ENCODE measurements around the gene CIB1.

The CIB1 gene

GRCh38 chr15:90239371-90239770 is 5.6 kb upstream of the CIB1 start:
- no peak for DNase-seq

GRCh38 chr15:90234096-90234988 is 601 bp upstream of the CIB1 start, which contains the start of gene GDPGP1:
GDPGP1 (plus strand) TSS chr15:90234209; CDS start chr15:90240909, 6,700 bp downstream.
- DNase-seq, result peak; percentile 61

- no peak for DNase-seq
These were observed 777 bp downstream of the CIB1 start for GRCh38 chr15:90232941-90233386.

DNA sequence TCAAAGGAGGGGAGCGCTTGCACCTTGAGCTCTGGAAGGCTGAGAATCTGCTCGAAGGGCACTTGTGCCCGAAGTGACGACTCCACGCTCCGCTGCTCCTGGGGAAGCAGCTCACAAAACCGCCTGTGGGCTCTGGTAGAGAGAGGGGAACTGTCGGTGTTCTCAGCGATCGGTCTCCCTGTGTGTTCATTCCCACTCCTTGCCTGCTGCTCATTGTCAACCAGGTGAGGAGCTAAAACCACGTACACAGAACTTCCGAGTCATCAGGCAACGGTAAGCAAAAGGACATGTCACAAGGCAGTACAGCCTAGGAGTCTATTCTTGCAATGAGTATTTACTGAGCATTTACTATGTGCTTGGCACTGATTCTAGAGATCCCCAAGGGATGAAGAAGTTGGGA is 1.5 kb downstream of the CIB1 start:
- no peak for DNase-seq

- no peak for DNase-seq
These were observed 2.4 kb downstream of the CIB1 start for GRCh38 chr15:90231028-90232017.

DNA sequence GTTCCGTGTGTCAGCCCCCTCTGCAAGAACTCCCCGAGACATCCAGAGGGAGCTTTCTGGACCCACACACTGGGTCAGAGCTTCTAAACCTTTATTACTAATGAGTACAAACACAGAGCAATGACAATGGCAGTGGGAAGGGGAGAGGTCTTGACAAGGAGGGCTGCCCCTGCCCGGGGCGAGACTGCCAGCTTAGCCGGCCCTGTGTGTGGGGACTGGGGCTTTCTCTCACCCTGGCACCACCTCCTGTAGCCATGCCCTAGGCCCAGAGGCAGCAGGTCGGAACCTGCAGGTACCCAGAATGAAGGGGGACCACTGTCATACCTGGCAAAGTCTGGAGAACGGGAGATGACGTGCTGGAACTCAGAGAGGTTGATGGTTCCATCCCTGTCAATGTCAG is 3.1 kb downstream of the CIB1 start:
- no peak for DNase-seq

DNA sequence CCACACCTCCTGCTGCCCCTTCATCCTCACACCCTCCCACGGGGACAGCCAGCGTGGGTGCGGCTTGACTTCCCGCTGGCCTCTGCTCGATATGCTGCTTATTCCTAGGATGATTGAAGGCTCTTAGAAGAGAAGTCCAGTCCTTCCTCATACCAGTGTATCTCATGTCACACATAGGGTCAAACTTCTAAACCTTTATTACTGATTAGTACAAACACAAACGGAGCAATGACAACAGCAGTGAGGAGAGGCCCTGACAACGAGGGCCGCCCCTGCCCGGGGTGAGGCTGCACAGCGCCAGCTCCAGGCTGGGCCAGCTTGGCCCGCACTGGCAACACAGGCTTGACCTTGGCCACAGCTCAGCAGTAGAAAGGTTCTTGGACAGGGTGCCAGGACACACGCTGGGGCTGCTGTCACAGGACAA is 3.7 kb downstream of the CIB1 start:
- no peak for DNase-seq

DNA sequence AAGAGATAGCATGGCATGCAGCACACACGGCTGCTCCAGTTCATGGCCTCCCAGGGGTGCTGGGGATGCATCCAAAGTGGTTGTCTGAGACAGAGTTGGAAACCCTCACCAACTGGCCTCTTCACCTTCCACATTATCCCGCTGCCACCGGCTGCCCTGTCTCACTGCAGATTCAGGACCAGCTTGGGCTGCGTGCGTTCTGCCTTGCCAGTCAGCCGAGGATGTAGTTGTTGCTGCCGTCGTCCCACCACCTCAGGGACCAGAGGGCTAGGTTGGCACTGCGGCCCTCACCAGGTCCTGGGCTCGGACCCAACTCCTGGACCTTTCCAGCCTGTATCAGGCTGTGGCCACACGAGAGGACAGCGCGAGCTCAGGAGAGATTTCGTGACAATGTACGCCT is 4.8 kb downstream of the CIB1 start:
- no peak for DNase-seq

DNA sequence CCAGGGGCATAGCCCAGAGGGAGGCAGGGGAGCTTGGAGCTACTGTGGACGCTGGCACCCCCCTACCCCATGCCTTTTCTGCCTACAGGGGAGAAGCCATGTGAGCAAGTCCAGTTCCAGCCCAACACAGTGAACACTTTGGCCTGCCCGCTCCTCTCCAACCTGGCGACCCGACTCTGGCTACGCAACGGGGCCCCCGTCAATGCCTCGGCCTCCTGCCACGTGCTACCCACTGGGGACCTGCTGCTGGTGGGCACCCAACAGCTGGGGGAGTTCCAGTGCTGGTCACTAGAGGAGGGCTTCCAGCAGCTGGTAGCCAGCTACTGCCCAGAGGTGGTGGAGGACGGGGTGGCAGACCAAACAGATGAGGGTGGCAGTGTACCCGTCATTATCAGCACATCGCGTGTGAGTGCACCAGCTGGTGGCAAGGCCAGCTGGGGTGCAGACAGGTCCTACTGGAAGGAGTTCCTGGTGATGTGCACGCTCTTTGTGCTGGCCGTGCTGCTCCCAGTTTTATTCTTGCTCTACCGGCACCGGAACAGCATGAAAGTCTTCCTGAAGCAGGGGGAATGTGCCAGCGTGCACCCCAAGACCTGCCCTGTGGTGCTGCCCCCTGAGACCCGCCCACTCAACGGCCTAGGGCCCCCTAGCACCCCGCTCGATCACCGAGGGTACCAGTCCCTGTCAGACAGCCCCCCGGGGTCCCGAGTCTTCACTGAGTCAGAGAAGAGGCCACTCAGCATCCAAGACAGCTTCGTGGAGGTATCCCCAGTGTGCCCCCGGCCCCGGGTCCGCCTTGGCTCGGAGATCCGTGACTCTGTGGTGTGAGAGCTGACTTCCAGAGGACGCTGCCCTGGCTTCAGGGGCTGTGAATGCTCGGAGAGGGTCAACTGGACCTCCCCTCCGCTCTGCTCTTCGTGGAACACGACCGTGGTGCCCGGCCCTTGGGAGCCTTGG is 5.6 kb downstream of the CIB1 start:
- no peak for DNase-seq

GRCh38 chr15:90227336-90227735 is 6.4 kb downstream of the CIB1 start:
- no peak for DNase-seq

DNA sequence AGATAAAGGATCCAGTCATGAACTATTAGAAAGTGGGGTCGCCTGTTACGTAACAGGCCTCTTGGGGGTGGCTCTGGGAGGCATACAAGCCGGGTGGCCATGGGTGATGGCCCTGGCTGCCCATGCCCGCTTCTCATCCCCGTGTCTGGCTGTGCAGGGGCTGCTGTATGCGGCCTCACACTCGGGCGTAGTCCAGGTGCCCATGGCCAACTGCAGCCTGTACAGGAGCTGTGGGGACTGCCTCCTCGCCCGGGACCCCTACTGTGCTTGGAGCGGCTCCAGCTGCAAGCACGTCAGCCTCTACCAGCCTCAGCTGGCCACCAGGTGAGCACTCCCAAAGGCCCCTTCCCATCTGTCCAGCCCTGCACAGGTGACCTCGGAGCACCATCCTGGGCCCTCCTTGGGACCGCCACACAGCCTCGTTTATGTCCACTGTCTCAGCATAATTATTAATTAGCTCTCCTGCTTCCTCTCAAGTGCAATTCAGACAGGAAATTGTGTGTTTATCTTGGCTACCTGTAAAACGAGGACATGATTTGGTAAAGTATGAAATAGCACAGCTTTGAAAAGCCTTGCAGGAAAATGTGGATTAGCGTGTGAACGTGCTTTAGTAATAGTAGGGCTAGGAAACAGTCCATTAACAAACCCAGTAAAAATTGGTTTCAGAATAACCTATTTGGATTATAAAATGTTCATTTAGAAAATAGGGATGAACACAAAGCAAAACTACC is 8.1 kb downstream of the CIB1 start:
- DNase-seq, result peak; percentile 36

DNA sequence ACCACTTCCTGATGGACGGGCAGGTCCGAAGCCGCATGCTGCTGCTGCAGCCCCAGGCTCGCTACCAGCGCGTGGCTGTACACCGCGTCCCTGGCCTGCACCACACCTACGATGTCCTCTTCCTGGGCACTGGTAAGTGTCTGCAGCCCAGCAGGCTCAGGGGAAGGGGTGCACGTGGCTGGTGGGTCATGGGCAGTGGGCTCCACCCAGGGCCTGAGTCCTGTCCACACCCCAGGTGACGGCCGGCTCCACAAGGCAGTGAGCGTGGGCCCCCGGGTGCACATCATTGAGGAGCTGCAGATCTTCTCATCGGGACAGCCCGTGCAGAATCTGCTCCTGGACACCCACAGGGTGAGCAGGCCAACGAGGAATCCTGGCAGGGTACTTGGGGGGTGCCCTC is 8.7 kb downstream of the CIB1 start:
- DNase-seq, result no peak

DNA sequence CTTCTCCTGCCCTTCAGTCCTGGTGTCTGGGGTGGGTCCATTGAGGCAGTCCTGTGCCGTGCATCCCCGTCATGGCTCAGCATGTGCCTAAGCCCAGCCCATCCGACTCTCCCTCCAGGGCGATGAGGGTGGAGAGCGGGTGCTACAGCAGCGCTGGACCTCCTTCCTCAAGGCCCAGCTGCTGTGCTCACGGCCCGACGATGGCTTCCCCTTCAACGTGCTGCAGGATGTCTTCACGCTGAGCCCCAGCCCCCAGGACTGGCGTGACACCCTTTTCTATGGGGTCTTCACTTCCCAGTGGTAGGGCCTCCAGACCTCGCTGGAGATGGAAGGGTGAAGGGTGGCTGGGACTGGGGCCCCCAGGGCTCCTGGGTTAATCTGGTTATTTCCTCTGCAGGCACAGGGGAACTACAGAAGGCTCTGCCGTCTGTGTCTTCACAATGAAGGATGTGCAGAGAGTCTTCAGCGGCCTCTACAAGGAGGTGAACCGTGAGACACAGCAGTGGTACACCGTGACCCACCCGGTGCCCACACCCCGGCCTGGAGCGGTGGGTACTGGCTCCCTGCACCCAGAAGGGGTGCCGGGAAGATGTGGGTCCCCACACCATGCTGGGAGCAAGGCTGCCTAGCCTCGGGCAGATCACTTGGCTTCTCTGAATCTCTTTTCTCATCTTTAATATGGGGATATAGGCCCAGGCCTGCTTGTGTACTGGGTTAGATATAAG is 10.1 kb downstream of the CIB1 start:
- no peak for DNase-seq

DNA sequence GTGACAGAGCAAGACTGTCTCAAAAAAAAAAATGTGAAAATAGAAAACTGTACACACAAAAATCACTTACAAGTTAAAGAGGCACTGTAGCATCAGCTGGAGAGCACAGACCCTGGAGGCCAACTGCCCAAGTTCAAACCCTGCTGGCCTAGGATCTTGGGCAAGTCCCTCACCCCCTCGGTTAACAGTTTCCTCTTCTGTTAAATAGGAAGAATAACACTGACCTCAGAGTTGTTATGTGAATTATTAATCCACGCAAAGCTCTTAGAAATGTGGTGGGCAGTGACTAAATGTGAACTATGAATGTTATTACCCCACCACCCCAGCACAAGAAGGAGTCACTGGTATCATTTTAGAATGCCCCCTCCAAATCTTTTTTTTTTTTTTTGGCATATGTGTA is 11.2 kb downstream of the CIB1 start:
- DNase-seq, result no peak

- DNase-seq, result peak; percentile 5
These were observed 12.4 kb downstream of the CIB1 start for GRCh38 chr15:90221246-90221900.

DNA sequence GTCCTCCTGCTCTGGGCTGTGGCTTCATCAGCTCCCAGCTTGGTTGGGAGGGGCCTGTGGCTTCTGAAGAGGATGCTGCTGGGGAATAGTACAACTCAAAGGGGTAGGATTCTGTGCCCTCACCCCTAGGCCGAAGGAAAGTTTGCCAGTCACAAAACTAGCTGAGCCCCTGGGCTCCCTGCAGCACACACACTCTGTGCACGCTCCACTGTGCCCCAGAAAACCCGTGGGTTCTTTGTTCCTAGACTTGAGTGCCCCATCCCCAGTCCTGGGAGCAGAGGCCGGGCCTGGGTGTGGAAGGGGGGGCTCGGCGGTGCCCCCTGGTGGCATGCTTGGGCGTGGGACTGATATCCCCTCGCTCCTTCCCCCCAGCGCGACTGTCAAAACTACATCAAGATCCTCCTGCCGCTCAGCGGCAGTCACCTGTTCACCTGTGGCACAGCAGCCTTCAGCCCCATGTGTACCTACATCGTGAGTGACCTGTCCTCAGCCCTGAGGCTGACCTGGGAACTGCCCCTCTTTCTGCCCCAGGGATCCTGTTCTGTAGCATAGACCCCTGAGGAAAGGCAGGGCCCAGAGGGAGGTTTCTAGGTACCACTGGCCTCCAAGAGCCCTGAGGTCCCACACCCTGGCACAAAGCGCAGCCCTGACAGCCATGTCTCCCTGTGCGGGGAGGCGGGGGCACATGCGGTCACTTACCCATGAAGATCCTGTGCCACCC is 14.2 kb downstream of the CIB1 start:
- no peak for DNase-seq

GRCh38 chr15:90217671-90218394 is 15.9 kb downstream of the CIB1 start:
- DNase-seq, result no peak

- no peak for DNase-seq
These were observed 19.1 kb downstream of the CIB1 start for GRCh38 chr15:90214553-90215196.
